ENCODE data around the gene TECTA. TPM values are rescaled to one million over a fixed set of nuclear protein-coding genes. Genes with fewer than 3 reads are reported as not detected.

The TECTA gene
- total RNA-seq, 1 donor from 2014 or later = 2.3 TPM

DNA sequence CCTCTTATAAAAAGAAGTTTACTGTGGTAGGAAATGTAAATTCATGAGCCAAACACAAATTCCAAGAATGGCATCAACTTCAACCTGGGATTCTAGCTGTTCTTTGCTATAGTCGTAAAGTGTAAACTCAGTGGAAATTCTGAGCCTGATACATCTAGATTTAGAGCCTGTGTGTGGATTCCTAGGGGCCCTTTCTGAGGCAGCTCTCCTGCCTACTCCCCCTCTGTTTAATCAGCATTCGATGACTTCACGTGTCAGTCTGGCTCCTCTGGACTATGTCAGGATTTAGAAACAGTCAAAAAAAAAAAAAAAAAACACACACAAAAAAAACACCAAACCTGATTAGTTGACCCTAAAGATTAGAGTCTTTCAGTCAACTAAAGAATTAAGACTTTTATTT, 98.5 kb downstream of the TECTA start:
- Mint-ChIP-seq H3K36me3 (no peaks in the 10 kb centered on the region), H3K9me3 (no peaks in the 10 kb centered on the region), H3K27me3 (peaks cover 15% of the 10 kb centered on the region), H3K27ac (no peak overlapping the region), H3K4me1 (ENCODE audit: unreplicated experiment) (peaks cover 5% of the 10 kb centered on the region), H3K4me3 (no peak overlapping the region)
- TF ChIP-seq, protein P1, sequence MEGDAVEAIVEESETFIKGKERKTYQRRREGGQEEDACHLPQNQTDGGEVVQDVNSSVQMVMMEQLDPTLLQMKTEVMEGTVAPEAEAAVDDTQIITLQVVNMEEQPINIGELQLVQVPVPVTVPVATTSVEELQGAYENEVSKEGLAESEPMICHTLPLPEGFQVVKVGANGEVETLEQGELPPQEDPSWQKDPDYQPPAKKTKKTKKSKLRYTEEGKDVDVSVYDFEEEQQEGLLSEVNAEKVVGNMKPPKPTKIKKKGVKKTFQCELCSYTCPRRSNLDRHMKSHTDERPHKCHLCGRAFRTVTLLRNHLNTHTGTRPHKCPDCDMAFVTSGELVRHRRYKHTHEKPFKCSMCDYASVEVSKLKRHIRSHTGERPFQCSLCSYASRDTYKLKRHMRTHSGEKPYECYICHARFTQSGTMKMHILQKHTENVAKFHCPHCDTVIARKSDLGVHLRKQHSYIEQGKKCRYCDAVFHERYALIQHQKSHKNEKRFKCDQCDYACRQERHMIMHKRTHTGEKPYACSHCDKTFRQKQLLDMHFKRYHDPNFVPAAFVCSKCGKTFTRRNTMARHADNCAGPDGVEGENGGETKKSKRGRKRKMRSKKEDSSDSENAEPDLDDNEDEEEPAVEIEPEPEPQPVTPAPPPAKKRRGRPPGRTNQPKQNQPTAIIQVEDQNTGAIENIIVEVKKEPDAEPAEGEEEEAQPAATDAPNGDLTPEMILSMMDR (conservative IDR thresholded peaks at IDR 0.05) = no peak
- no peak for DNase-seq (ENCODE audit: extremely low spot score, unreplicated experiment)

DNA sequence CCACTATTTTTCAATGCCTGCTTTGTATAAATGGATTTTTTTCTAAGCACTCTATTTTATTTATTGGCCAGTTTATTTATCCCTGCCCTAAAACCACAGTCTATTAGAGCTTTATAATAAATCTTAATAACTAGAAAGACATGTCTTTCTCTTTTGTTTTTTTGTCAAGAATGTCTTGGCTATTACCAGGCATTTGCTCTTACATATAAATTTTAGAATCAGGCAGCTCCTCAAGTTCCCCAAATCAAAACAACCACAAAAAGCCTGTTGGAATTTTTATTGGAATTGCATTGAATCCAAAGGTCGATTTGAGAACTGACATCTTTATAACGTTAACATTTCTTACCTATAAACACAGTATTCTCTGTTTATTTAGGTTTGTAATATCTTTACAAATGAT, 105.8 kb downstream of the TECTA start:
- Mint-ChIP-seq H3K9me3 (no peaks in the 10 kb centered on the region), H3K36me3 (no peaks in the 10 kb centered on the region), H3K27me3 (no peaks in the 10 kb centered on the region), H3K27ac (no peak overlapping the region), H3K4me1 (ENCODE audit: unreplicated experiment) (peaks cover 5% of the 10 kb centered on the region), H3K4me3 (no peak overlapping the region)
- no peak for DNase-seq (ENCODE audit: extremely low spot score, unreplicated experiment)
- TF ChIP-seq, protein P1 (conservative IDR thresholded peaks at IDR 0.05) = no peak

DNA sequence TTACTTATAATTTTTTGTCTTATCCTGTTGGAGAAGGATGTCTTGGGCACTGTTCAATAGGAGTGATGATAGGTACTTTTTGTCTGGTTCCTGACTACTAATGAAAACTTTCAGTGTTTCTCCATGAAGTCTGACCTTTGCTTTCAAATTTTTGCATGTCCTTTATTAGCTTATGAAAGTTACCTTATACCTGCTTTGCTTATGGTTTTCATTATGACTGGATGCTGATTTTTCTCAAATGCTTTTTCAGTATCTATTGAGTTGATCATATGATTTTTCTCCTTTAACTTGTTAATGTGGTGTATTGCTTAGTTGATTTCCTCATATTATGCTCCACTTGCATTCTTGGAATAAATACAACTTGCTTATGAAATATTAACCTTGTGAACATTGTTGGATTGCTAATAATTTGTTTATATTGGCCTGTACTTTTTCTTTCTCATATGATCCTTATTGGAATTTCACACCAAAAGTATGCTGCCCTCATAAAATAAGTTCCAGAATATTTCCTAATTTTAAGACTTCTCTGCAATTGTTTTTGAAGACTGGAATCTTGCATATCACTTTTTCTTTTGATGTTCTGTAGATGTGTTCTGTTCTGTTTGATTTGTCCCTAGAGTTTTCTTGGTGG, 106.6 kb downstream of the TECTA start:
- Mint-ChIP-seq H3K36me3 (no peaks in the 10 kb centered on the region), H3K4me1 (ENCODE audit: unreplicated experiment) (peaks cover 5% of the 10 kb centered on the region), H3K27me3 (peaks cover 3% of the 10 kb centered on the region), H3K27ac (no peak overlapping the region), H3K4me3 (no peak overlapping the region), H3K9me3 (no peaks in the 10 kb centered on the region)
- DNase-seq (ENCODE audit: extremely low spot score, unreplicated experiment) = no peak
- TF ChIP-seq, protein P1 (conservative IDR thresholded peaks at IDR 0.05) = no peak

DNA sequence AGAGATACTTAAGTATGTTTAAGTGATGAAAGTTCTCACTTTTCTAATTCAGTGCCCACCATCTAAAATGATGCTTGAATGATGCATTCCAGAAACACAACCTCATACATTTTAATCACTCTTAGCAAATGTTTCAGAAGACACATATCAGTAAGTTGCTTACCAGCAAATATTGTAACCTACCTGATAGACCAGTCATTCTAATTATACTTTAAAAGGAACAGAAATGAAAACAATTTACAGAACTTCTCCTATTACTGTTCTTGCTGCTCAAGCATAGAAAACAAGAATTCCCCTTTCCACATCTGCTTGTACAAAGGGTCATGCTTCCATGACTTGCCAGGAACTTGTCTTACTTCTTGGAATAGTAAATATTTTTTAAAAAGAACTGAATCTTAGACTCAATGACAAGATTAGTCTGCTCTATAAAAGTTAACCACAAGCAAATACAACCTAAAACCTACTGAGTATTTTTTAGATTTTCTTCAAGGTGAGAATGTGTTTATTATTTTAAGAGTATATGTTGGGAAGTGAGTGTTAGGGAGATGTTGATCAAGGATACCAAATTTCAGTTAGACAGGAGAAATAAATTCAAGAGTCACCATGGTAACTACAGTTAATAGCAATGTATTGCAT, 109.5 kb downstream of the TECTA start:
- Mint-ChIP-seq H3K27me3 (peaks cover 6% of the 10 kb centered on the region), H3K36me3 (no peaks in the 10 kb centered on the region), H3K4me1 (ENCODE audit: unreplicated experiment) (peaks cover 5% of the 10 kb centered on the region), H3K27ac (no peak overlapping the region), H3K4me3 (no peak overlapping the region), H3K9me3 (no peaks in the 10 kb centered on the region)
- TF ChIP-seq, protein P1 (conservative IDR thresholded peaks at IDR 0.05) = no peak
- no peak for DNase-seq (ENCODE audit: extremely low spot score, unreplicated experiment)

DNA sequence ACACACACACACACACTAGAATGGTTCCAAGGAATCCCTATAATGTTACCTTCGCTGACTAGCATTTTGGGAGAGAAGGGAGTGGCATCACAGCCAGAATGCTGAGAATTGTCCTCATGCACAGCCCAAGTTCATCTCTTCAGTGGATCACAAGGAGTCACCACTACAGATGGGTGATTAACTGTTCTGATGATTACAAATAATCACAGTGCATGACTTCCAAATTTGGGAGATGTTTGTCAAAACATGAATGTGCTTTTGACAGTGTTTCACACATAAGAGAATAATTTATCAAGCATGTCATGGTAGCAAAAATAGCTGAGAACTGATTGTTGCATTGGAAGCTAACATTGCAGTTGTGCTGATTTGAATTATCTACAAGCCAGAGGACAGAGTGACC, 110.6 kb downstream of the TECTA start:
- DNase-seq (ENCODE audit: extremely low spot score, unreplicated experiment) = no peak
- Mint-ChIP-seq H3K9me3 (no peaks in the 10 kb centered on the region), H3K4me1 (ENCODE audit: unreplicated experiment) (peaks cover 5% of the 10 kb centered on the region), H3K4me3 (no peak overlapping the region), H3K27me3 (peaks cover 9% of the 10 kb centered on the region), H3K36me3 (no peaks in the 10 kb centered on the region), H3K27ac (no peak overlapping the region)
- TF ChIP-seq, protein P1 (conservative IDR thresholded peaks at IDR 0.05) = no peak

Data from type B pancreatic cell (in vitro differentiated cells).